Epithelial cell of proximal tubule (primary cell): ENCODE measurements around the gene GLT1D1. TPM values are rescaled to one million over a fixed set of nuclear protein-coding genes. Genes with fewer than 3 reads are reported as not detected.

Source experiments
- DNase-seq: peaks from one replicate; pipeline ENCODE4 v3.0.0-alpha.2; 2011; ENCODE audit warnings: low read depth
- H3K4me3 ChIP-seq: 2 replicates; pipeline ENCODE4 v1.5.1; 2011; ENCODE audit warnings: low read depth, mild to moderate bottlenecking, low read length
- total RNA-seq: library from RNA; depleted of rRNA; stranded (reverse); fragments of >200 nt; gene quantifications from 2 replicates; pipeline ENCODE4 v1.2.3, GENCODE V29; 2015
- TF ChIP-seq, protein P1 (sequence below): conservative IDR thresholded peaks from 2 replicates; pipeline ENCODE4 v1.5.1; 2012; ENCODE audit warnings: low read depth, mild to moderate bottlenecking, low read length

Gene GLT1D1
- total RNA-seq, 1 donor from 2014 or later: 0.46 TPM

DNA sequence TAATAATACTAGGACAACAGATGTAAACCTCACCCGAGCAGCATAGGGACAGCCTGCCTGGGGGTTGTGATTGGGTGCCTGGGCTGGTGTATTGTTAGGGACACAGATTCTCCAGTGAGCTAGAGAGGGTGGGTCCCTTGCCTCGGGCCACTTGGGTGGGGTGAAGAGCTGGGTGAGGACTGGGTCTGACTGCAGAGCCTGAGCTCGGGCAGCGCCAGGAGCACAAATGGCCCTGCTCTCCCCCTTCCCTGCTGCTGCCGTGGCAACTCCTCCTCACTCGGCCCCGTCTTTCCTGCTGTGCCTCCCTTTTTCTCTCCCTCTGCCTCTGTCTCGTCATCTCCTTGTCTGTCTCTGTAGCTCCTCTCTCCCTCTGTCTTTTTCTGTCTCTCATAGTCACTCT lies 115.4 kb downstream of the GLT1D1 start:
- no peak for DNase-seq
- TF ChIP-seq, protein P1, sequence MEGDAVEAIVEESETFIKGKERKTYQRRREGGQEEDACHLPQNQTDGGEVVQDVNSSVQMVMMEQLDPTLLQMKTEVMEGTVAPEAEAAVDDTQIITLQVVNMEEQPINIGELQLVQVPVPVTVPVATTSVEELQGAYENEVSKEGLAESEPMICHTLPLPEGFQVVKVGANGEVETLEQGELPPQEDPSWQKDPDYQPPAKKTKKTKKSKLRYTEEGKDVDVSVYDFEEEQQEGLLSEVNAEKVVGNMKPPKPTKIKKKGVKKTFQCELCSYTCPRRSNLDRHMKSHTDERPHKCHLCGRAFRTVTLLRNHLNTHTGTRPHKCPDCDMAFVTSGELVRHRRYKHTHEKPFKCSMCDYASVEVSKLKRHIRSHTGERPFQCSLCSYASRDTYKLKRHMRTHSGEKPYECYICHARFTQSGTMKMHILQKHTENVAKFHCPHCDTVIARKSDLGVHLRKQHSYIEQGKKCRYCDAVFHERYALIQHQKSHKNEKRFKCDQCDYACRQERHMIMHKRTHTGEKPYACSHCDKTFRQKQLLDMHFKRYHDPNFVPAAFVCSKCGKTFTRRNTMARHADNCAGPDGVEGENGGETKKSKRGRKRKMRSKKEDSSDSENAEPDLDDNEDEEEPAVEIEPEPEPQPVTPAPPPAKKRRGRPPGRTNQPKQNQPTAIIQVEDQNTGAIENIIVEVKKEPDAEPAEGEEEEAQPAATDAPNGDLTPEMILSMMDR: no peak

DNA sequence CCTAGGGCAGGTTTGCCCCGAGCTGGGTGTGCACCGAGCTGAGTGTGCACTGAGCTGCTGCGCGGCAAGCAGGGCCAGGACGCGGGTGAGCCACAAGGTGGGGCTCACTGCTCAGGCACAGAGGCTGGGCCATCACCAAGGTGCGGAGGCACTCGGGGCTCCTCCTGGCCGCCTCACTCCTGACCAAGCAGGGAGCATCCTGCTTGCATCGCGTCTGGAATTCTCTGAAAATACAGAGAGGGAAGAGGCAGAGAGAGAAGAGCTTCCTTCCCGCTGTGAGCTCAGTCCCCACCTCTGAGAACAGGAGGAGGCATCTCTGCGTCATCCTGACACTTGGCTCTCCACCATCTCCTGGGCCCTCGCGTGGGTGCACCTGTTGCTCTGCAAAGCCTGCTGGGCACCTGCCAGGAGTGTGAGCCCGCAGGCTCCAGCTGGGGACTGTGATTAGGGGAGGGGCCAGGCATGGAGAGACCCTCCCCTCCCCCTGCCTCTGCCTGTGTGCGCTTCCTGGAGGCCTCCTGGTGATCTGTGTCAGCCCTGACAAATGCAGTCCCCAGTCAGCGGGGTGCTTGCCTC lies 116.3 kb downstream of the GLT1D1 start:
- DNase-seq: no peak
- H3K4me3 ChIP-seq: no peak overlapping the region
- TF ChIP-seq, protein P1: peak; percentile 51

More for the DNA sequence above, 115.4 kb downstream of the GLT1D1 start:
- no peak overlapping the region for H3K4me3 ChIP-seq

DNA sequence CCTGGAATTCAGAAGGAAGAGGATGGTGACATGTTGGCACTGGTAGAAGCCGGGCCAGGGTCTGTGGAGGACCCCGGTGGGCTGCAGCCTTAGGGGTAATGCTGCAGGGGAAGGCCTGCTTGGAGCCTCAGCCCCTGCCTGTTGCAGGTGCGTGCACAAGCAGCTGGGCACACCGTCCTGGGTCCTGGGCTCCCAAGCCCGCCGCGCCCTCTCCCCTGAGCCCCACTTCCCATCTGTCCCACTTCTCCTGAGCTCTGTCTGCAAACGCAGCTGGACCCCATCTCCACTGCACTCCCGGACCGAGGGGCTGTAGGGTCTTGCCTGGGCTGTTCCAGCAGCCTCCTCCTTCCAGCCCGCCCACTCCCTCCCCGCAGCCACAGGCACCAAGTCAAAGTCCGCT lies 116.8 kb downstream of the GLT1D1 start:
- DNase-seq: no peak
- TF ChIP-seq, protein P1: no peak
- no peak overlapping the region for H3K4me3 ChIP-seq

DNA sequence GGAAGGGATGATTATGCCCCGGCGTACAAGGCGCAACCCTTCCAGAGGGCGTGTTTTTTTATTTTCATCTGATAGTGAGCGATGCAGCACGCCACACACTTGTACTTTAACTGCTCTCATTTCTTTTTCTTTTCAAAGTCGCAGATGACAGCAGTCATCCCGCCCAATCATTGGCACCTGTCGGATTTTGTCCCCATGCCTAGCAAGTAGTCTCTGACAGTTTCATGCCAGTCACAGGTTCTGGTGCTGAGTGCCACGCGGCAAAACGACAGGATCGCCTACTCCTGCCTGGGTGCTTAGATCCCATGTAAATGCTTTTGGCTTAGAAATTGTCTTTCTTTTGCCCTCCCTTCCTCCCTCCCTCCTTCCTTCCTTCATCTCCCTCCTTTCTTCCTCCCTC lies 117.7 kb downstream of the GLT1D1 start:
- H3K4me3 ChIP-seq: no peak overlapping the region
- TF ChIP-seq, protein P1: no peak
- no peak for DNase-seq

DNA sequence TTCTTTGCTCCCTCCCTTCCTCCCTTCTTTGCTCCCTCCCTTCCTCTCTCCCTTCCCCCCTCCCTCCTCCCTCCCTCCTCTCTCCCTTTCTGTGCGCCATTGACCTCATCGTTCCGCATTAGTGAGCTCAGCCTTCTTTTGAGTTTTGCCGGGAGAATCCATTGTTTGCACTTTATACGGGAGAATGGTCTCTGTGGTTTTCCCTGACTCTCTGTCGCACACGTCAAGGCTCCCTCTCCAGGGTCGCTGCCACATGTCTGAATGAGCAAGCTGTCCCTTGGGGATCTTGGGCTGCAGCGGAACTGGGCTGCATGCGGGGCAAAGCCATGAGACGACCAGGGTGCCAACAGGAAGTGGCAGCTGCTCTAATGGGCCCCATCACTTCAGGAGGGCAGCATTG lies 118.5 kb downstream of the GLT1D1 start:
- TF ChIP-seq, protein P1: no peak

DNA sequence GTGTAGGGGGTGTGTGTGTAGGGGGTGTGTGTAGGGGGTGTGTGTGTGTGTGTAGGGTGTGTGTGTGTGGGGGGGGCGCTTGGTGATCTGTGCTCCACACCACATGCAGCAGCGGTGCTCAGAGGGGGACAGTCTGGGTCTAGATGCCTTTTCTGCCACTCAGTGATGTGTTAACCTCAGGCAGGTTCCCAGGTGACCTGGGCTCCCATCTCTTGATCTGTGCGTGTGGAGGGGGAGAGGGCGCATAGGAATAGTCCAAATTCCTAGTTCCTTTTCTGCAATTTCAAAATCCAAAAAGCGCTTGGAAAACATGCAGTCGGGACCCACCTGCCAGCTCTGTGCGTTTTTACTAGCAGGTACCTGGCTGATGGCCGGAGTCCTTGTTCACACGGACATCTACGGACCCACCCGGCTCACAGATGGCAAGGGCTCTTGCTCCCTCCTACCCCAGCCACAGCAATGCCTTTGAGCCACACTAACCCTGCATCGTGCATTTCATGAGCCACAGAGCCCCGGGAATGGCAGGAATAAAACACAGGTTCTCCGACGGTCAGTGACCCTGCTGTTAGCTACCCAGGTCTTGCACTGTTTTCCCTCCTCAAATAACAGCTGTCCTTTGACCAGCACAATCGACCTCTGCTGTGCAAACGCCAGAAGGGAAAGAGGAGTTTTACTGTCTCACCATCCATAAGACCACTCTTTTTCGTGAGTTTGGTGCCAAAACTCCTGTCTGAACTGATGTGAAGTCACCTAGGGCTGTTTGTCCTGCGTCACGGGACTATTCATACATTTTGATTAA lies 120.8 kb downstream of the GLT1D1 start:
- DNase-seq: no peak
- no peak overlapping the region for H3K4me3 ChIP-seq
- TF ChIP-seq, protein P1: no peak

More for the DNA sequence above, 118.5 kb downstream of the GLT1D1 start:
- H3K4me3 ChIP-seq: no peak overlapping the region
- DNase-seq: peak; percentile 1
